ENCODE measurements around the gene TMEM213.

- no peak for TF ChIP-seq CTCF (IDR thresholded peaks at IDR 0.05; ENCODE audit: low read length)
- no peak for TF ChIP-seq EZH2 (optimal IDR thresholded peaks at IDR 0.05; ENCODE audit: low read depth, low read length)
- no peak for TF ChIP-seq EZH2phosphoT487 (IDR thresholded peaks at IDR 0.05; ENCODE audit: low read length)
Measured at GRCh38 chr7:138785587-138786437, 12.0 kb upstream of the TMEM213 start.
